Psoas muscle (tissue), 8 donors: ENCODE results near the gene PTPN22. TPM values are rescaled to one million over a fixed set of nuclear protein-coding genes. Genes with fewer than 3 reads are reported as not detected.

Experiments
- ATAC-seq, 4 donors: fragments of 200-7000 bp; cut with Tn5 transposase; one replicate each; pipeline ENCODE4 v1.9.1; 2020; ENCODE audit warnings: moderate library complexity in 3 of 4, mild to moderate bottlenecking in 2 of 4
- DNase-seq, 2 donors: peaks; one replicate each; pipeline ENCODE4 v3.0.0-alpha.2; 2020
- H3K27ac ChIP-seq: fragments of 200-600 bp; one replicate; pipeline ENCODE4 v1.8.0; 2022
- H3K27me3 ChIP-seq, 3 donors: fragments of 200-600 bp in 1 of 3; one replicate each; pipeline versions ENCODE4 v1.6.1 to v1.8.0; 2013 to 2022; ENCODE audit warnings: low read length in 2 of 3, mild to moderate bottlenecking in 2 of 3, moderate library complexity in 1 of 3; ENCODE audit not compliant: insufficient read depth in 3 of 3
- H3K36me3 ChIP-seq, 2 donors: fragments of 200-600 bp in 1 of 2; one replicate each; pipeline versions ENCODE4 v1.6.1 to v1.8.0; 2013 to 2022; ENCODE audit warnings: low read depth in 1 of 2, mild to moderate bottlenecking in 1 of 2, moderate library complexity in 1 of 2; ENCODE audit not compliant: insufficient read depth in 1 of 2
- H3K4me1 ChIP-seq: fragments of 200-600 bp; one replicate; pipeline ENCODE4 v1.8.0; 2022
- H3K4me3 ChIP-seq: fragments of 200-600 bp; one replicate; pipeline ENCODE4 v1.8.0; 2022; ENCODE audit warnings: mild to moderate bottlenecking
- H3K9me3 ChIP-seq: fragments of 200-600 bp; one replicate; pipeline ENCODE4 v1.8.0; 2022
- WGBS, 3 donors: extraction: QIAGEN DNeasy Blood & Tissue Kit; methylation state at CpG; one replicate each; pipeline versions ENCODE4 v1.1.6 to v1.1.7; 2013; 5-methylcytosine and 5-hydroxymethylcytosine counted together
- intact Hi-C, 2 donors: fragments of 100-400 bp; cut with DNase I; formaldehyde crosslinking; loops; one replicate each; pipeline versions ENCODE4 v1.11.0 to v1.14.2; 2022
- polyA plus RNA-seq, 3 donors: library from polyadenylated mRNA; stranded (reverse); fragments of 200-250 nt; gene quantifications; one replicate each; pipeline ENCODE4 v1.2.3, GENCODE V29; 2013
- total RNA-seq, 4 donors: library from RNA; stranded (reverse); fragmentation: NEBNext Ultra II Directional in 2 of 4; extraction: Animal tissue kit (Norgen Biotek cat#: 25700) in 2 of 4; gene quantifications; one replicate each; pipeline versions ENCODE4 v1.2.1 to v1.2.4, GENCODE V29; 2021 to 2023
- TF ChIP-seq, protein P1 (sequence below): fragments of 200-600 bp; IDR thresholded peaks from one replicate; pipeline ENCODE4 v1.8.0; 2022; ENCODE audit warnings: antibody characterized with exemption
- donor health status: healthy with polysubstance abuse.
- donor health status: DM: no; HTN: no; CAD: no; lungs with moderate emphysema.
- donor health status: Bipolar disorder and iron deficiency.
- donor health status: healthy.
- donor health status: DM: yes; HTN: yes; CAD: no.
- donor health status: DM: no; HTN: no; CAD: no.
- donor health status: DM: no; HTN: no; CAD: no.
- donor health status: DM: yes; HTN: yes; CAD: no.

PTPN22 gene
- total and polyA plus RNA-seq, 7 donors = 0.10 to 0.71 (median 0.39) TPM

DNA sequence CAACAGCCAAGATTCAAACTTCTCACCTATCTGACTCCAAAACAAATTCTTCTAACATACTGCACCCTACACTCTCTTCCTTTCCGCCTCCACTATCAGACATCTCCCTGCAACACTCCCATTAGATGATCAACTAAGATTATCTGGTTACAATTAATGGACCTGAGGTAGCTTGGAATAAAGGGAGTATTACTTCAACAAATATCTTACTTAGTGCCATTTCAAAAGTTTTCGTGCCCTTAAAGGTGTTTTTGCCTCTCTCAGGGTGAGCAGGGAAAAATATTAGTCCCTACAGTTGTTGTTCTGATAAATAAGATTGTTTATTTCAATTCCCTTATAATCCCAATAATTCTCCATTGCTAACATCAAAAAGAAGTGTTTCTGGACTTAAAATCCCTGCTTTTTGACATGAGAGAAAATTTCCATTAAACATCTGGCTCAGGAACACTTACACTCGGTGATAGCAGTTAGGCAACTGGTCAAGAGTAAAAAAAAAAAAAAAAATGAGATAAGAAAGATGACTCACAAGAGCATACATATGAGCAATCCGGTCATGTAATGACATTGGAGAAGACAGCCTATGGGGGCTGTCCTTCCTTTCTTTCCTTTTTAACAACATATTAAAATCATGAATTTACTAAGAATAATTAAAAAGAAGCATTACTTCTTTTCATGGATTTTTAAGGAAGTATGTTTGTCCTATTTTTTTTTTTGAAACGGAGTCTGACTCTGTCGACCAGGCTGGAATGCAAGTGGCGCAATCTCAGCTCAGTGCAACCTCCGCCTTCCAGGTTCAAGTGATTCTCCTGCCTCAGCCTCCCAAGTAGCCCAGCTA is 66.9 kb downstream of the PTPN22 start:
- Histone ChIP-seq H3K27ac (peak overlapping the region; percentile 7), H3K4me3 (no peak overlapping the region), H3K27me3 (no peaks in the 10 kb centered on the region), H3K4me1 (peaks cover 64% of the 10 kb centered on the region), H3K36me3 (peaks cover 0 to 3% of the 10 kb centered on the region in 2 donors), H3K9me3 (no peaks in the 10 kb centered on the region)
- intact Hi-C loops = no loop called here
- TF ChIP-seq, protein P1, sequence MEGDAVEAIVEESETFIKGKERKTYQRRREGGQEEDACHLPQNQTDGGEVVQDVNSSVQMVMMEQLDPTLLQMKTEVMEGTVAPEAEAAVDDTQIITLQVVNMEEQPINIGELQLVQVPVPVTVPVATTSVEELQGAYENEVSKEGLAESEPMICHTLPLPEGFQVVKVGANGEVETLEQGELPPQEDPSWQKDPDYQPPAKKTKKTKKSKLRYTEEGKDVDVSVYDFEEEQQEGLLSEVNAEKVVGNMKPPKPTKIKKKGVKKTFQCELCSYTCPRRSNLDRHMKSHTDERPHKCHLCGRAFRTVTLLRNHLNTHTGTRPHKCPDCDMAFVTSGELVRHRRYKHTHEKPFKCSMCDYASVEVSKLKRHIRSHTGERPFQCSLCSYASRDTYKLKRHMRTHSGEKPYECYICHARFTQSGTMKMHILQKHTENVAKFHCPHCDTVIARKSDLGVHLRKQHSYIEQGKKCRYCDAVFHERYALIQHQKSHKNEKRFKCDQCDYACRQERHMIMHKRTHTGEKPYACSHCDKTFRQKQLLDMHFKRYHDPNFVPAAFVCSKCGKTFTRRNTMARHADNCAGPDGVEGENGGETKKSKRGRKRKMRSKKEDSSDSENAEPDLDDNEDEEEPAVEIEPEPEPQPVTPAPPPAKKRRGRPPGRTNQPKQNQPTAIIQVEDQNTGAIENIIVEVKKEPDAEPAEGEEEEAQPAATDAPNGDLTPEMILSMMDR = no peak
- ATAC-seq (peak; percentile 58 to 84 (median 78)), DNase-seq (no peak)
- WGBS, 3 donors = 64 to 77% (median 64%) methylated on average over 8 of the region's 8 CpGs

DNA sequence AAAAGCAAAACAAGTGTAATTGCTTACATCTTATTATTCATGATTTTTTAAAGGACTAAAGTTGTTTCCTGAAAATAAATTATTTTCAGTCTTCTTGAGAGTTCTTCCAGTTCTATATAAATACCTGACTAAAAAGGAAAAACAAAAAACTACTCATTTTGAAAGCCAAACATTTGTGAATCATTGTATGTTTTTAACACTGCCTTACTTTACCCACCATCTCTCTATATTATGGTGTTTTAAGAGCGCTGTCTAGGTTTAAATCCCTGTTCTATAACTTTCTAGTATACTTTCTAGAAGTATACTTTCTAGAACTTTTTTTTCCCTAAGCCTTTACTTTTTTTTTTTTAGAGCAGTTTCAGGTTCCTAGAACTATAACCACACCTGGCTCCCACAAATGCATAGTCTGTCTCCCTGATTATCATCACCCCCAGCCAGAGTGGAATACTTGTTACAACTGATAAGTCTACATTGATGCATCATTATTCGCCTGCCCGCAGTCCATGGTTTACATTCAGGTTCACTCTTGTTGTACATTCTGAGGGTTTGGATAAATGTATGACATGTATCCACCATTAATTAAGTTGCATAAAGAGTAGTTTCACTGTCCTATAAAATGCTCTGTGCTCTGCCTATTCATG is 69.0 kb downstream of the PTPN22 start:
- TF ChIP-seq, protein P1 = no peak
- Histone ChIP-seq H3K4me1 (peaks cover 61% of the 10 kb centered on the region), H3K4me3 (no peak overlapping the region), H3K36me3 (peaks cover 0 to 3% of the 10 kb centered on the region in 2 donors), H3K27ac (no peak overlapping the region), H3K9me3 (no peaks in the 10 kb centered on the region), H3K27me3 (no peaks in the 10 kb centered on the region)
- no peak for ATAC-seq
- no peak for DNase-seq
- intact Hi-C loops = no loop called here
- 96 to 98% (median 96%) methylated on average over 3 of the region's 3 CpGs for WGBS, 3 donors

DNA sequence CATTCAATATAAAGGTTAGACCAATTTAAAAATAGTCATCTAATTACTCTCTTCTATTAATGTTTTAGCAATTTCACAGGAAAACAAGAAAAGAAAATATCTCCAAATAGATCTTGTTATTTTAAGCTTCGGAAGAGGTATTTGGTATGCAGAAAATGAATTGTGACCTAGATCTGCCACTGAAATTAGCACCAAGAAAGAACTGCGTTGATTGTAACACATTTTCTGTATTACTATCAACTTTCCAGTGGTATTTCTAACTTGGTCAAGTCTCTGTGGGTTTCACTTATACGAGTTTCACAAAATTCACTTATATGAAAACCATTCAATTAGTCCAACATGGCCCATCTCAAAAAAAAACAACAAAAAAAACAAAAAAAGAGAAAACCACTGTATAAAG is 71.0 kb downstream of the PTPN22 start:
- ATAC-seq = no peak
- peaks cover 63% of the 10 kb centered on the region for H3K4me1 ChIP-seq
- intact Hi-C loops = no loop called here

DNA sequence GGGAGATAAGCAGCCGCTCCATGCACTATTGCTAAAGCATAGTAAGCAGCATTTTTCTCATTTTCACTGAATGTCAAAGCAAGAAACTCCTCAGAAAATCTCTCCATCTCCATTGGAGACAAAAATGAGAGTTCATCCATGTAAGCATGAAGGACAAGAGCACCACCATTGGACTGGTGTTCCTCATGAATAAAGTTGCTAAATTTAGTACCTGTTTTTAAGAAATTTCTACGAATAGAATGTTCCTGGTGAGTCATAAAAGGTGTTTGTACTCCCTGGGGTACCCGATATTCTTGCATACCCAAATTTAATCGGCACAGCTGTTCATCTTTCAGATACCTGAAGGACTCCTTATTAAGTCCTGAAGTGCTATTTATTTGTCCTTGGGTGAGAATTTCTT is 74.0 kb downstream of the PTPN22 start:
- no peak overlapping the region for H3K4me3 ChIP-seq
- peak in 2 of 4 donors; percentile 26 to 66 for ATAC-seq

More for the DNA sequence above, 71.0 kb downstream of the PTPN22 start:
- WGBS, 3 donors = 31 to 58% (median 35%) methylated on average over 3 of the region's 3 CpGs
- Histone ChIP-seq H3K27me3 (no peaks in the 10 kb centered on the region), H3K36me3 (peaks cover 0 to 17% of the 10 kb centered on the region in 2 donors), H3K4me3 (peak overlapping the region; percentile 8), H3K27ac (no peak overlapping the region), H3K9me3 (no peaks in the 10 kb centered on the region)
- no peak for DNase-seq
- TF ChIP-seq, protein P1 = no peak

More for the DNA sequence above, 74.0 kb downstream of the PTPN22 start:
- intact Hi-C loops = no loop called here
- TF ChIP-seq, protein P1 = no peak
- Histone ChIP-seq H3K4me1 (peaks cover 40% of the 10 kb centered on the region), H3K27me3 (no peaks in the 10 kb centered on the region), H3K27ac (no peak overlapping the region), H3K9me3 (no peaks in the 10 kb centered on the region), H3K36me3 (peaks cover 0 to 24% of the 10 kb centered on the region in 2 donors)
- no peak for DNase-seq
- 48 to 78% (median 59%) methylated on average over 4 of the region's 4 CpGs for WGBS, 3 donors
